Activated CD8-positive, alpha-beta T cell treated with anti-CD3 and anti-CD28 coated beads for 36 hours (primary cell): ENCODE measurements around the gene LDHAL6B. TPM values are rescaled to one million over a fixed set of nuclear protein-coding genes. Genes with fewer than 3 reads are reported as not detected.

Experiments
- ATAC-seq: fragments of 200-7000 bp; cut with Tn5 transposase; one replicate; pipeline ENCODE4 v1.10.0; 2021; ENCODE audit warnings: mild to moderate bottlenecking, moderate library complexity
- CTCF ChIA-PET: fragments of 350-600 bp; sonication (Branson Sonifier 250); formaldehyde crosslinking; loops from one replicate; lab custom pipeline; 2021; ENCODE audit warnings: antibody characterized with exemption; lab: Charles Lee
- POLR2A ChIA-PET: fragments of 350-600 bp; sonication (Branson Sonifier 250); formaldehyde crosslinking; loops from one replicate; lab custom pipeline; 2021; ENCODE audit warnings: antibody characterized with exemption; lab: Charles Lee
- DNase-seq: peaks from one replicate; pipeline ENCODE4 v3.0.0-alpha.2; 2020
- H3K27ac Mint-ChIP-seq: one replicate; pipeline ENCODE4 v1.8.0; 2021; ENCODE audit warnings: mild to moderate bottlenecking, mixed read lengths
- H3K27me3 Mint-ChIP-seq: one replicate; pipeline ENCODE4 v1.8.0; 2021; ENCODE audit warnings: mixed read lengths
- H3K36me3 Mint-ChIP-seq: one replicate; pipeline ENCODE4 v1.8.0; 2021; ENCODE audit warnings: low read depth, mixed read lengths
- H3K4me1 Mint-ChIP-seq: one replicate; pipeline ENCODE4 v1.8.0; 2021; ENCODE audit warnings: low read depth, mixed read lengths
- H3K4me3 Mint-ChIP-seq: one replicate; pipeline ENCODE4 v1.8.0; 2021; ENCODE audit warnings: mild to moderate bottlenecking, moderate library complexity, mixed read lengths
- H3K9me3 Mint-ChIP-seq: one replicate; pipeline ENCODE4 v1.8.0; 2021; ENCODE audit warnings: mixed read lengths
- CTCF ChIP-seq: fragments of 200-600 bp; IDR thresholded peaks from one replicate; pipeline ENCODE4 v1.8.0; 2022; ENCODE audit warnings: antibody characterized with exemption, mild to moderate bottlenecking
- intact Hi-C: fragments of 100-400 bp; cut with micrococcal nuclease; formaldehyde crosslinking; loops from one replicate; pipeline ENCODE4 v1.10.0; 2022
- microRNA-seq: library from miRNA; unstranded; fragments of <30 nt; microRNA quantifications from one replicate; pipeline ENCODE4 v1.2.0, GENCODE V29; 2022; ENCODE audit warnings: borderline microRNAs expressed, borderline replicate concordance
- total RNA-seq, 2 experiments: library from RNA; stranded (reverse); gene quantifications; one replicate each; pipeline ENCODE4 v1.2.3, GENCODE V29; 2021

The LDHAL6B gene
- total RNA-seq, 2 experiments from 2014 or later, result not detected

DNA sequence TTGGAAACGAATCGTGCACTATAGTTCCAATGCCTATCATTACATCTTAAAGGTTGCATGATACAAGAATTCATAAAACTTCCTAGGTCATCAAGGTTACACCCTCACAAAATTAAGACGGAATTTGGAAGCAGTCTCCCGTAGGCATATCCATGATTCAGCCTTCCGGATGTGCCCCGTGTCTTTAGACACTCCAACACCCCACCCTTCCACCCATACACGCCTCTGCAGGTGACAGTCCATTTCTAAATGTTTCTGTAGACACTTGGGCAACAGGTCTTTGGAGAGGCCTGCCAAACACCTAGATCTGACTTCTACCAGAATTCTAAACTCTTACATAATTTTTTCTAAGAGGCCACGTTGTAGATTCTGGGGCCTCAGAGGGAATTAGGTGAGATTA, 49.8 kb downstream of the LDHAL6B start:
- DNase-seq (no peak), ATAC-seq (no peak)
- peaks cover 28% of the 10 kb centered on the region for H3K4me1 Mint-ChIP-seq
- ChIA-PET CTCF (interaction anchor here (1.1 to 2.8 kb wide), 3 partner anchors 9 to 272 kb away, joined by 3 to 10 read pairs (median 3); no protein-coding TSS in a partner anchor), POLR2A (interaction anchor here (0.7 kb wide), 1 partner anchor 156 kb away, joined by 3 read pairs; no protein-coding TSS in a partner anchor)
- H3K9me3 Mint-ChIP-seq, result no peaks in the 10 kb centered on the region
- no peak for TF ChIP-seq CTCF
- intact Hi-C loops, result loop anchor here (5.0 kb wide), 1 partner anchor 41 kb away; no protein-coding TSS in a partner anchor
- H3K27ac Mint-ChIP-seq, result no peak overlapping the region
- no peaks in the 10 kb centered on the region for H3K36me3 Mint-ChIP-seq
- no peaks in the 10 kb centered on the region for H3K27me3 Mint-ChIP-seq
- no peak overlapping the region for H3K4me3 Mint-ChIP-seq

GRCh38 chr15:59257140-59257539, 50.5 kb downstream of the LDHAL6B start:
- peaks cover 28% of the 10 kb centered on the region for H3K4me1 Mint-ChIP-seq
- TF ChIP-seq CTCF, result no peak
- H3K27ac Mint-ChIP-seq, result no peak overlapping the region
- POLR2A ChIA-PET, result no interaction called here
- no peak for ATAC-seq
- no peaks in the 10 kb centered on the region for H3K9me3 Mint-ChIP-seq
- no peaks in the 10 kb centered on the region for H3K36me3 Mint-ChIP-seq
- DNase-seq, result no peak
- CTCF ChIA-PET, result interaction anchor here (1.1 to 2.8 kb wide), 3 partner anchors 10 to 272 kb away, joined by 3 to 10 read pairs (median 3); no protein-coding TSS in a partner anchor
- no peak overlapping the region for H3K4me3 Mint-ChIP-seq
- no peaks in the 10 kb centered on the region for H3K27me3 Mint-ChIP-seq
- intact Hi-C loops, result loop anchor here (5.0 kb wide), 1 partner anchor 40 kb away; no protein-coding TSS in a partner anchor

Small RNA genes lying within 50 kb of the gene (microRNA-seq; reads per million reads assigned to microRNA genes)
- not detected for gene MIR2116

Other genes with a start within 250 kb of the LDHAL6B start
- 10 to 100 TPM; 28.5 to 30.5 TPM for gene RNF111, start 219.2 kb upstream of the LDHAL6B start, total RNA-seq
- gene CCNB2, start 101.7 kb upstream of the LDHAL6B start, total RNA-seq, result 10 to 100 TPM; 61.9 to 64.4 TPM
- 10 to 100 TPM; 20.3 to 22.7 TPM for gene MYO1E, start 166.0 kb downstream of the LDHAL6B start, total RNA-seq
- gene FAM81A, start 231.3 kb downstream of the LDHAL6B start, total RNA-seq, result 1 to 10 TPM; 1.2 to 1.5 TPM